ENCODE measurements around the gene MICU1. TPM values are rescaled to one million over a fixed set of nuclear protein-coding genes. Genes with fewer than 3 reads are reported as not detected.

Gene MICU1
- polyA plus RNA-seq, 2 of the 4 experiments (the other 2 are of a cell fraction) = 54.5 to 58.6 TPM

- FAIRE-seq = no peak
- Histone ChIP-seq H3K4me1 (peaks cover 11% of the 10 kb centered on the region), H3K9me3 (no peaks in the 10 kb centered on the region), H3K4me3 (no peak overlapping the region), H3K4me2 (no peak overlapping the region), H3K27ac (no peak overlapping the region)
- no peak for DNase-seq (ENCODE audit: low read depth in 1 of 2, low spot score in 1 of 2)
- ATAC-seq = 0 out of 6 replicates have a peak, but pooled peaks of 1 of the 2 experiments have one; percentile 1
- no peak for TF ChIP-seq MAX (IDR thresholded peaks at IDR 0.05)
- TF ChIP-seq RCOR1 (IDR thresholded peaks at IDR 0.05; ENCODE audit: low read depth, low read length) = no peak
- no peak for TF ChIP-seq PBX3 (IDR thresholded peaks at IDR 0.05)
- TF ChIP-seq HMGXB4 (CRISPR knock-in tag; IDR thresholded peaks at IDR 0.05; ENCODE audit: borderline replicate concordance) = no peak
- TF ChIP-seq SREBF2 (IDR thresholded peaks at IDR 0.05) = no peak
- WGBS (ENCODE audit: missing lambda C conversion rate) = 96% methylated on average over 5 of the region's 5 CpGs
- ChIA-PET CTCF (interaction anchor here (0.5 to 3.3 kb wide), 9 partner anchors 11 to 816 kb away, joined by 3 to 14 read pairs (median 5); partner anchors contain the start of gene DDIT4), POLR2A (interaction anchor here (0.8 kb wide), 1 partner anchor 69 kb away, joined by 3 read pairs; the partner anchor contains the start of gene DDIT4)
These were observed 283.0 kb downstream of the MICU1 start for GRCh38 chr10:72342911-72343310.

GRCh38 chr10:72340510-72341261 lies 285.2 kb downstream of the MICU1 start:
- Histone ChIP-seq H3K9me3 (no peaks in the 10 kb centered on the region), H3K4me3 (no peak overlapping the region), H3K4me2 (peak overlapping the region; percentile 22; the same call in 1 of the 3 replicates), H3K27ac (peak overlapping the region; percentile 43 to 62; a peak in 3 of 6 replicates), H3K4me1 (peaks cover 31% of the 10 kb centered on the region)
- peak; percentile 40 to 75 for ATAC-seq
- ChIA-PET POLR2A (no interaction called here), CTCF (interaction anchor here (0.7 to 7.1 kb wide), 13 partner anchors 9 to 494 kb away, joined by 3 to 88 read pairs (median 6); partner anchors contain the start of genes DDIT4 and DNAJB12)
- FAIRE-seq = no peak
- DNase-seq (ENCODE audit: low read depth in 1 of 2, low spot score in 1 of 2) = peak; percentile 56 to 70
- 65% methylated on average over 28 of the region's 28 CpGs for WGBS (ENCODE audit: missing lambda C conversion rate)
- TF ChIP-seq SMC3 (IDR thresholded peaks at IDR 0.05) = peak; percentile 73
- TF ChIP-seq CBX2 (IDR thresholded peaks at IDR 0.05; ENCODE audit: borderline replicate concordance, low read depth) = no peak
- peak; percentile 81 for TF ChIP-seq CTCF (IDR thresholded peaks at IDR 0.05)
- peak; percentile 66 to 72 for TF ChIP-seq RAD21 (conservative IDR thresholded peaks at IDR 0.05 in 1 of 2, IDR thresholded peaks at IDR 0.05 in 1 of 2)
- TF ChIP-seq E2F6 (IDR thresholded peaks at IDR 0.05; ENCODE audit: borderline replicate concordance, low read depth) = 0 out of 2 replicates have a peak, but pooled peaks have one; percentile 46
- TF ChIP-seq MAX (IDR thresholded peaks at IDR 0.05) = peak; percentile 84
- TF ChIP-seq FOSB (CRISPR knock-in tag; IDR thresholded peaks at IDR 0.05) = no peak
- no peak for TF ChIP-seq EHF (CRISPR knock-in tag; IDR thresholded peaks at IDR 0.05)

- Histone ChIP-seq H3K4me2 (no peak overlapping the region), H3K27ac (0 out of 6 replicates have a peak overlapping the region, but pooled peaks of 1 of the 2 experiments have one; percentile 8), H3K9me3 (no peaks in the 10 kb centered on the region), H3K4me1 (peaks cover 42% of the 10 kb centered on the region), H3K4me3 (no peak overlapping the region)
- TF ChIP-seq KDM1A (IDR thresholded peaks at IDR 0.05; ENCODE audit: low read depth) = no peak
- ChIA-PET POLR2A (interaction anchor here (1.0 kb wide), 1 partner anchor 65 kb away, joined by 3 read pairs; no protein-coding TSS in a partner anchor), CTCF (interaction anchor here (0.9 to 7.4 kb wide), 26 partner anchors 10 to 442 kb away, joined by 3 to 88 read pairs (median 6); partner anchors contain the start of genes DDIT4 and DNAJB12)
- DNase-seq (ENCODE audit: low read depth in 1 of 2, low spot score in 1 of 2) (no peak), FAIRE-seq (no peak), ATAC-seq (no peak)
- WGBS (ENCODE audit: missing lambda C conversion rate) = 84% methylated on average over 7 of the region's 7 CpGs
These were observed 287.7 kb downstream of the MICU1 start for GRCh38 chr10:72338180-72338579.

Measured in A549 (cell line).